Measurements from ENCODE around the gene KCNN2.
"Not testable (repeated sequence)": the region's sequence is repeated elsewhere in the genome, so short reads cannot be mapped to it uniquely, and the experiment has no call there.

Gene KCNN2

DNA sequence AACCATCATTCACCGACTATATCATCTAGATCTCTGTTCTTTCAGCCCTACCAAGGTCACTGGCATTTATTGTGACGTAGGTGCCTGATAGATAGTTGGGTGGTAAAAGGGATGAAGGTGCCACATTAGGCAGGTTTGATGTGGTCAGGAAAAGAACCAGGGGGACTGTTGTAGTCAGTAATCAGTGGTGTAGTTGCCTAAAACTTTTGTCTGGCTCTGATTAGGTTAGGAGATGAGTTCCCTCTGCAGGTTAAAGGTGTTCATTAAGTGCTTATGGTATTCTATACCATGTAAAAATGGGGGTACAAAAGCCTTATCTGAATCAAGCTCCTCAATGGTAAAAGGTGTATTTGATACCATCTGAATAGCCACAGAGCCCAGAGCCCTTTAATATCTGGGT is 55.6 kb downstream of the KCNN2 start:
- Histone ChIP-seq H3K4me3 (ENCODE audit: insufficient read depth, low read depth, low read length, poor library complexity, severe bottlenecking) (no peak overlapping the region), H3K36me3 (ENCODE audit: control insufficient read depth, insufficient read depth, low read length) (no peaks in the 10 kb centered on the region), H3K9me3 (ENCODE audit: control insufficient read depth, low read length) (no peaks in the 10 kb centered on the region), H3K27me3 (replicated peaks; ENCODE audit: control insufficient read depth, insufficient read depth, low read length, poor library complexity, severe bottlenecking) (no peaks in the 10 kb centered on the region), H3K27ac (ENCODE audit: insufficient read depth, low read length, poor library complexity, severe bottlenecking) (no peak overlapping the region), H3K4me1 (ENCODE audit: control insufficient read depth, insufficient read depth, low read length, poor library complexity, severe bottlenecking) (no peaks in the 10 kb centered on the region)
- no peak for DNase-seq

DNA sequence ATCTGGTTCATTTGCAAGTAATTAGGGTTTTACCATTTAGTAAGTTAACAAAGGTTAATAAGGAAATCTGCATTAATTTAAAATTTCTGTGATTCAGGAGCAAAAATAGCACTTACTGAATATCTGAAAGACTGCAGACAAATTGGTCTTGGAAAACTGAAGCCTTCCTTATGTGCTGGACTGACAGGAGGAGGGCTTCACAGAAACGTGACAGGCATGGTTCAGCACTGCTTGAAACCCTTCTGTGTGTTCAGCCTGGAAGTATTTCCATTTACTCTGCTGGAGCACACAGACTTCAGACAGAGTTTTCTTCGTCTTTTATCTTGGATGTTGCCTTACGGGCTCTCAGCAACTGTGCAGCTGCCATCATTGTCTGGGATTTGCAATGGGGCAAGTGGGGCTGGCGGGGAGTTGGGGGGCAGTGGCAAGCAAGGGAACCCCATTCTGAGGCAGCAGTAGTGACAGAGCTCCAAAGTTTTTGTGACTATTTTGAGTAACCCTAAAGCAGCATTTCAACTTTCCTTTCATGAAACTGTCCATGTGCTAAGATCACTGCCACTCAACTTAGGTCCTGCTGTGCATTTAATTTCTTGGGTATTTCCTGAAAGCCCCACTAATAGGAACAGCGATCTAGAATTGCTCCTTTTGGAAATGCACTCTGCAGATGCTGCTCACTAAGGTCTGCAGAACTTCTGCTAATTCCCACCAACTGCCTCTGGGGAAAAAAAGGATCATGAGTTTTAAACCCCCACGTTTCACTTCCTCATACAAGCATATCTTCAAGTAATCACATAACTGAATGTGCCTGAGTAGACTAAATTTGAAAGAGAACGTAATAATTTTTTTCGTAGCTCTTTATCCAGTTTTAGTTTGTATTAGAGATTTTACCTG is 56.6 kb downstream of the KCNN2 start:
- Histone ChIP-seq H3K27me3 (replicated peaks; ENCODE audit: control insufficient read depth, insufficient read depth, low read length, poor library complexity, severe bottlenecking) (no peaks in the 10 kb centered on the region), H3K36me3 (ENCODE audit: control insufficient read depth, insufficient read depth, low read length) (no peaks in the 10 kb centered on the region), H3K4me3 (ENCODE audit: insufficient read depth, low read depth, low read length, poor library complexity, severe bottlenecking) (no peak overlapping the region), H3K4me1 (ENCODE audit: control insufficient read depth, insufficient read depth, low read length, poor library complexity, severe bottlenecking) (no peaks in the 10 kb centered on the region), H3K27ac (ENCODE audit: insufficient read depth, low read length, poor library complexity, severe bottlenecking) (no peak overlapping the region), H3K9me3 (ENCODE audit: control insufficient read depth, low read length) (no peaks in the 10 kb centered on the region)
- no peak for DNase-seq

DNA sequence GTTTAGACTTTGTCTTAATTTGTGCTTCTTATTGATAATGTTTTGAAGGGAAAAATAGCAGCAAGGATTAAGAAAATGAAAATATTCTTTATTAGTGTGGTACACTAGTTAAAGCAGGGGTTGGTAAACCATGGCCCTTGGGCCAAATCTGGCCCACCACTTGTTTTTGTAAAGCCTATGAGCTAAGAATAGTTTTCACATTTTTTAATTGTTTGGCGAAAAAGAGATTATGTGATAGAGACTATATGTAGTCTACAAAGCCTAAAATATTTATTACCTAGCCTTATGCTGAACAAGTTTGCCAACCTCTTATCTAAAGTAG is 57.2 kb downstream of the KCNN2 start:
- H3K36me3 ChIP-seq (ENCODE audit: control insufficient read depth, insufficient read depth, low read length): no peaks in the 10 kb centered on the region
- H3K27me3 ChIP-seq (replicated peaks; ENCODE audit: control insufficient read depth, insufficient read depth, low read length, poor library complexity, severe bottlenecking): no peaks in the 10 kb centered on the region
- no peaks in the 10 kb centered on the region for H3K9me3 ChIP-seq (ENCODE audit: control insufficient read depth, low read length)
- no peak overlapping the region for H3K27ac ChIP-seq (ENCODE audit: insufficient read depth, low read length, poor library complexity, severe bottlenecking)
- H3K4me3 ChIP-seq (ENCODE audit: insufficient read depth, low read depth, low read length, poor library complexity, severe bottlenecking): no peak overlapping the region
- no peaks in the 10 kb centered on the region for H3K4me1 ChIP-seq (ENCODE audit: control insufficient read depth, insufficient read depth, low read length, poor library complexity, severe bottlenecking)
- DNase-seq: no peak

DNA sequence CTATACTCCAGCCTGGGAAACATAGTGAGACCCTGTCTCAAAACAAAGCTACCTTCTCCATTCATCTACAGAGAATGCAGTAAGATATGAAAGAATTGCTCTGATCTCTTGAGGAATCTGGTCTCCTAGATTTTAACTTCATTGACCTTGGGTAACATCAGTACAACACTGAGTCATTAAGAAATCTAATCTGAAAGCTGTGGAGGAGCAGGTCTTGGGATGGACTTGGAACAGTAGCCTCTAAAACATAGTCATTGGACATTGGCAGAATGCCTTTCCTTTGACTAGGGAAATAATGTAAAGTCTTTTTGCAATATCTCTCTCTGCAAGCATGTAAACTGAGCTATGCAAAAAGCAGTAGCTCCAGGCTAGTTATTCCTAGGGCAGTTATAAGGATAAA is 58.1 kb downstream of the KCNN2 start:
- DNase-seq: no peak
- no peaks in the 10 kb centered on the region for H3K4me1 ChIP-seq (ENCODE audit: control insufficient read depth, insufficient read depth, low read length, poor library complexity, severe bottlenecking)

DNA sequence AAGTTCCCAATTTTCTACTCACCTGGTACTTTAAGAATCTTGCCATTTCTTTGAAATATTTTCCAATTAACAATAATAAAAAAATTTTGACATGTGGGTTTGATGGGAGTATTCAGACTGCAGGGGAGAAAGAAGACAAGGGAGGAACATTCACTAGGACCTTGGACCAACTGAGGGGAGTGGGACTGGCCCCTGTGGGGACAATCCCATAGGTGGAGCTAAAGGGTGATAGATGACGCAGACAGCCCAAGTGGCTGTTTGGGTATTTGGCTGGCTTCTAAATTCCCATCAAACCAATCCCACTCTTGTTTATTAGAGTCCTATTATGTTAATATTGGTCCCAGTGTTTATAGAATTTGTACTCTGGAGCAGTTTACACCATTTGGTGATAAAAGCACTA is 65.3 kb downstream of the KCNN2 start:
- DNase-seq: no peak
- Histone ChIP-seq H3K36me3 (ENCODE audit: control insufficient read depth, insufficient read depth, low read length) (no peaks in the 10 kb centered on the region), H3K27ac (ENCODE audit: insufficient read depth, low read length, poor library complexity, severe bottlenecking) (no peak overlapping the region), H3K27me3 (replicated peaks; ENCODE audit: control insufficient read depth, insufficient read depth, low read length, poor library complexity, severe bottlenecking) (no peaks in the 10 kb centered on the region), H3K9me3 (ENCODE audit: control insufficient read depth, low read length) (no peaks in the 10 kb centered on the region), H3K4me1 (ENCODE audit: control insufficient read depth, insufficient read depth, low read length, poor library complexity, severe bottlenecking) (no peaks in the 10 kb centered on the region), H3K4me3 (ENCODE audit: insufficient read depth, low read depth, low read length, poor library complexity, severe bottlenecking) (no peak overlapping the region)

More for the DNA sequence above, 58.1 kb downstream of the KCNN2 start:
- H3K27ac ChIP-seq (ENCODE audit: insufficient read depth, low read length, poor library complexity, severe bottlenecking): no peak overlapping the region
- no peak overlapping the region for H3K4me3 ChIP-seq (ENCODE audit: insufficient read depth, low read depth, low read length, poor library complexity, severe bottlenecking)
- H3K27me3 ChIP-seq (replicated peaks; ENCODE audit: control insufficient read depth, insufficient read depth, low read length, poor library complexity, severe bottlenecking): no peaks in the 10 kb centered on the region
- H3K36me3 ChIP-seq (ENCODE audit: control insufficient read depth, insufficient read depth, low read length): no peaks in the 10 kb centered on the region
- H3K9me3 ChIP-seq (ENCODE audit: control insufficient read depth, low read length): no peaks in the 10 kb centered on the region

DNA sequence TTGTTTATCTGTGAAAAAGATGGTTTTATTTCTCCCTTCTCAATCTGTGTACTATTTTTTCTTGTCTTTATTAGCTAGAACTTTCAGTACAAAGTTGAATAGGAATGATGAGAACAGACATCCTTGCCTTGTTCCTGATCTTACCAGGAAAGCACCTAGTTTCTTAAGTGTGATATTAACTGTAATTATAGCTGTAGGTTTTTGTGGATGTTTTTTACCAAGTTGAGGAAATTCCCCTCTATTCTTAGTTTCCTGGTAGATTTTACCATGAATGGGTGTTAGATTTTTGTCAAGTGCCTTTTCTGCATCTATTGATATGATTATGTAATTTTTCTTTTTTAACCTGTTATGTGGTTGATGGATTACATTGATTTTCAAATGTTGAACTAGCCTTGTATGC is 68.7 kb downstream of the KCNN2 start:
- no peaks in the 10 kb centered on the region for H3K9me3 ChIP-seq (ENCODE audit: control insufficient read depth, low read length)
- no peaks in the 10 kb centered on the region for H3K36me3 ChIP-seq (ENCODE audit: control insufficient read depth, insufficient read depth, low read length)
- H3K4me3 ChIP-seq (ENCODE audit: insufficient read depth, low read depth, low read length, poor library complexity, severe bottlenecking): no peak overlapping the region
- no peak for DNase-seq
- H3K4me1 ChIP-seq (ENCODE audit: control insufficient read depth, insufficient read depth, low read length, poor library complexity, severe bottlenecking): no peaks in the 10 kb centered on the region
- H3K27ac ChIP-seq (ENCODE audit: insufficient read depth, low read length, poor library complexity, severe bottlenecking): no peak overlapping the region
- no peaks in the 10 kb centered on the region for H3K27me3 ChIP-seq (replicated peaks; ENCODE audit: control insufficient read depth, insufficient read depth, low read length, poor library complexity, severe bottlenecking)

DNA sequence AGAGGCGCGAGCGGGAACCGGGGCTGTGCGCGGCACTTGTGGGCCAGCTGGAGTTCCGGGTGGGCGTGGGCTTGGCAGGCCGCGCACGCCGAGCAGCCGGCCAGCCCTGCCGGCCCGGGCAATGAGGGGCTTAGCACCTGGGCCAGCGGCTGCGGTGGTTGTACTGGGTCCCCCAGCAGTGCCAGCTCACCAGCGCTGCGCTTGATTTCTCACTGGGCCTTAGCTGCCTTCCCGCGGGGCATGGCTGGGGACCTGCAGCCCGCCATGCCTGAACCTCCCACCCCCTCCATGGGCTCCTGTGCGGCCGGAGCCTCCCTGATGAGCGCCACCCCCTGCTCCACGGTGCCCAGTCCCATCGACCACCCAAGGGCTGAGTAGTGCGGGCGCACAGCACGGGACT is 70.8 kb downstream of the KCNN2 start:
- H3K9me3 ChIP-seq (ENCODE audit: control insufficient read depth, low read length); DNase-seq; H3K36me3 ChIP-seq (ENCODE audit: control insufficient read depth, insufficient read depth, low read length); H3K4me3 ChIP-seq (ENCODE audit: insufficient read depth, low read depth, low read length, poor library complexity, severe bottlenecking); H3K4me1 ChIP-seq (ENCODE audit: control insufficient read depth, insufficient read depth, low read length, poor library complexity, severe bottlenecking); H3K27me3 ChIP-seq (replicated peaks; ENCODE audit: control insufficient read depth, insufficient read depth, low read length, poor library complexity, severe bottlenecking); H3K27ac ChIP-seq (ENCODE audit: insufficient read depth, low read length, poor library complexity, severe bottlenecking): not testable (repeated sequence)

DNA sequence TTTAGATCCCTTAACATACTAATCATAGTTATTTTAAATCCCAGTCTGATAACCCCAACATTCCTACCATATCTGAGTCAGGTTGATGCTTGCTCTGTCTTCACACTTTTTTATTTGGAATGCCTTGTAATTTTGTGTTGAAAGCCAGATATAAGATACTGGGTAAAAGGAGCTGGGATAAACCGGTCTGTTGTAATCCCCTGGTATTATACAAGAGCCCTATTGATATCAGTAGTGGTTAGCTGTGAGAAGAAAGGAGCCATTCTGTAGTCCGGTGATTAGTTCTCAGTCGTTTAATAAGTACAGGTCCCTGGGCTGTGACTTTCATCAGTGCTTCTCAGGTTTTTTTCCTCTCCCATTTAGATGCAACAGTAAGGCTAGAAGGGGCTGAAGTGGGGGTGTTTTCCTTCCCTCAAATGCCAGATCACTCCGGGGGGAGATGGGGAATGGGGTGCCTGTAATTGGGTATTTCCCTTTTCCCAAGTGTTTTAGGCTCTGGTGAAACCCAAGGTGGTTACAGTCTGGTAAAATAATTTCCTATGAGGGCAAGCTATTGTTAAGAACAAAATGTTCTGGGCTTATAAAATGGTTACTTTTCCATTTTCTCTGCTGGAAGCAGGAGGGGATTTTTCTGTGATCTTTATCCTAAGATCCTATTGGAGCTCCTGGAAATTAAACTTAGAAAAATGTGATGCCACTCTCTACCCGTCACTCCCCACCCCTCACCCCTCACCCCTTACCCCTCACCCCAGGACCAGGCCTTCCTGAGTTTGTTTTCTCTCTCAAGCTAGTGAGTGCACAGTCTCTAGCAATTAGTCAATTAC is 72.7 kb downstream of the KCNN2 start:
- no peaks in the 10 kb centered on the region for H3K9me3 ChIP-seq (ENCODE audit: control insufficient read depth, low read length)
- no peaks in the 10 kb centered on the region for H3K4me1 ChIP-seq (ENCODE audit: control insufficient read depth, insufficient read depth, low read length, poor library complexity, severe bottlenecking)
- H3K4me3 ChIP-seq (ENCODE audit: insufficient read depth, low read depth, low read length, poor library complexity, severe bottlenecking): no peak overlapping the region
- no peaks in the 10 kb centered on the region for H3K27me3 ChIP-seq (replicated peaks; ENCODE audit: control insufficient read depth, insufficient read depth, low read length, poor library complexity, severe bottlenecking)
- no peaks in the 10 kb centered on the region for H3K36me3 ChIP-seq (ENCODE audit: control insufficient read depth, insufficient read depth, low read length)
- H3K27ac ChIP-seq (ENCODE audit: insufficient read depth, low read length, poor library complexity, severe bottlenecking): no peak overlapping the region
- no peak for DNase-seq

DNA sequence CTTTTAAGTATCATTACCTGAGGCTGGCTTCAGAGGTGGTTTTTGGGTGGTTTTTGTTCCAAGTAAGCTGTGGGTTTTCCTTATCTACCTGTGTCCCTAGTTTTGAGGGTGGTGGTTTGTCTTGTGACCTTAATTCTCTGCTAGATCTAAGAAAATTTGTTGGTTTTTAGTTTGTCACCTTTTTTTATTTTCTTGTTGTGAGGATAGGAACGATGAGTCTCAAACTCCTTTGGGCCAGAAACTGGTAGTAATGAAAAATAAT is 73.3 kb downstream of the KCNN2 start:
- no peaks in the 10 kb centered on the region for H3K36me3 ChIP-seq (ENCODE audit: control insufficient read depth, insufficient read depth, low read length)
- H3K4me3 ChIP-seq (ENCODE audit: insufficient read depth, low read depth, low read length, poor library complexity, severe bottlenecking): no peak overlapping the region
- H3K9me3 ChIP-seq (ENCODE audit: control insufficient read depth, low read length): no peaks in the 10 kb centered on the region
- no peaks in the 10 kb centered on the region for H3K27me3 ChIP-seq (replicated peaks; ENCODE audit: control insufficient read depth, insufficient read depth, low read length, poor library complexity, severe bottlenecking)
- DNase-seq: no peak
- no peaks in the 10 kb centered on the region for H3K4me1 ChIP-seq (ENCODE audit: control insufficient read depth, insufficient read depth, low read length, poor library complexity, severe bottlenecking)
- no peak overlapping the region for H3K27ac ChIP-seq (ENCODE audit: insufficient read depth, low read length, poor library complexity, severe bottlenecking)

DNA sequence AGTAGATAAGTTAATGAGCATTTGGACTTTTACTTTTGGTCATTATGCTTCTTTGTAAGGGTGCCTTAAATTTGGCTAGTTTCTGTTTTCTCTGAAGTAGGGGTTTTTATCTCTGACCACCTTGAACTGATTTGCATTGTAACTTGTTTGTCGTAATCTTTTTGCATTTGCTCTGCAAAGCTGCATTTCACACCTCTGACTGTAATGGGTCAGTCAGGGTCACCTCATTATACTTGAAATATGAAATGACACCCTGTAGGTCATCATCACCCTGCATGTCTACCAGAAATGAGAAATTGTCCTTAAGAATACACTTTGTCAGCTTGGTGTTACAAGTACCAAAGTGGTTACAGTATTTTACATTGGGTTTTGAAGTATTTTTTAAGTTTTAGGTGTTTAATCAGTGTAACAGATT is 74.0 kb downstream of the KCNN2 start:
- Histone ChIP-seq H3K27me3 (replicated peaks; ENCODE audit: control insufficient read depth, insufficient read depth, low read length, poor library complexity, severe bottlenecking) (no peaks in the 10 kb centered on the region), H3K4me3 (ENCODE audit: insufficient read depth, low read depth, low read length, poor library complexity, severe bottlenecking) (no peak overlapping the region), H3K4me1 (ENCODE audit: control insufficient read depth, insufficient read depth, low read length, poor library complexity, severe bottlenecking) (no peaks in the 10 kb centered on the region), H3K36me3 (ENCODE audit: control insufficient read depth, insufficient read depth, low read length) (no peaks in the 10 kb centered on the region), H3K9me3 (ENCODE audit: control insufficient read depth, low read length) (no peaks in the 10 kb centered on the region), H3K27ac (ENCODE audit: insufficient read depth, low read length, poor library complexity, severe bottlenecking) (no peak overlapping the region)
- DNase-seq: no peak

Data from effector memory CD4-positive, alpha-beta T cell (primary cell).